ENCODE measurements around the gene CHPF2. TPM values are rescaled to one million over a fixed set of nuclear protein-coding genes. Genes with fewer than 3 reads are reported as not detected.
A peak's percentile ranks its signal among the peaks of the same experiment; 100 is the strongest.

Gene CHPF2
- total RNA-seq, 4 donors from 2014 or later, result 18.0 to 38.1 (median 25.7) TPM

DNA sequence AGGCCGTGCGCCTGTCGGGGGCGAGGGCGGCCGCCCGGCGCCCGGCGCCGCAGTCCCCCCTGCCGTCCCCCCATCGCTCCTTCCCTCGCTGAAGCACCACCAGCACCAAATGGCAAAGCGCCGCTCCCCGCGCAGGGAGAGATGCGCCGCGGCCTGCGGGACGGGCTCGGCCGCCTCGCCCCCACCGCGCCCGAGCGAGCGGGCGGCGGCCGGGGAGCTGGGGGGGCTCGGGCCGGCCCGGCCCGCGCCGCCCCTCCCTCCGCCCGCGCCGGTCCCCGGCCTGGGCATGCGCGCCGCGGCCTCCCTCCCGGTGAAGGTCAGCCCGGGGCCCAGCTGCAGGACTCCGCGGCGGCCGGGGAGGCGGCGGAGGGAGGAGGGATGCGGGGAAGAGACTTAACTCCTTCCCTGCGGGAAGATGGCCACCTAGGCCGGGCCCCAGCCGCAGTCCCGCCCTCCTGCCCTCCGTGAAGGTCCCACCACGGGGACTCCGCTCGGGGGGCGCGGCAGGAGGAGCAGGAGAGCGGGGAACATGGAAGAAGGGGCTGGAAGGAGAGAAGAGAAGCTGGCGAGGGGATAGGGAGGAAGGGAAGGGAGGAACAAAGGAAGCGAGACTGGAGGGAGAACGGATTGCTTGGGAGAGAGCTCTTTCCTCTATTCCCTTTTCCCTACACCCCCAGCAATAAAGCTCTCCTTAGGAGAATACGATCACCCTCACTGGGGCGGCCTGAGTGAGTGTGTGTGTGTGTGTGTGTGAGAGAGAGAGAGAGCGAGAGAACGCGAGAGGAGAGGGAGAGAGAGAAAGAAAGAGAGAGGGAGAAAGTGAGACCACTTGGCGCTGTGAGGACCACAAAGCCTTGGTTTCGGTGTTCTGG is 19.6 kb downstream of the CHPF2 start:
- ATAC-seq, result peak; percentile 70
- H3K27ac ChIP-seq, result peak overlapping the region; percentile 83 to 96 (median 94)
- no peaks in the 10 kb centered on the region for H3K9me3 ChIP-seq
- peak overlapping the region; percentile 54 to 69 for H3K4me3 ChIP-seq
- 9% methylated on average over 16 of the region's 79 CpGs; no CpG with 5 or more reads in 1 of the 2 donors for WGBS, 2 donors (ENCODE audit: low coverage in 1 of 2)
- H3K4me1 ChIP-seq, result peaks cover 0 to 60% (median 38%) of the 10 kb centered on the region in 3 donors
- H3K27me3 ChIP-seq, result no peaks in the 10 kb centered on the region
- no peaks in the 10 kb centered on the region for H3K36me3 ChIP-seq
- TF ChIP-seq POLR2AphosphoS5 (IDR thresholded peaks at IDR 0.05) (peak; percentile 16), EP300 (IDR thresholded peaks at IDR 0.05) (no peak), POLR2A (IDR thresholded peaks at IDR 0.05) (peak; percentile 13 to 21)
- TF ChIP-seq, protein P1, sequence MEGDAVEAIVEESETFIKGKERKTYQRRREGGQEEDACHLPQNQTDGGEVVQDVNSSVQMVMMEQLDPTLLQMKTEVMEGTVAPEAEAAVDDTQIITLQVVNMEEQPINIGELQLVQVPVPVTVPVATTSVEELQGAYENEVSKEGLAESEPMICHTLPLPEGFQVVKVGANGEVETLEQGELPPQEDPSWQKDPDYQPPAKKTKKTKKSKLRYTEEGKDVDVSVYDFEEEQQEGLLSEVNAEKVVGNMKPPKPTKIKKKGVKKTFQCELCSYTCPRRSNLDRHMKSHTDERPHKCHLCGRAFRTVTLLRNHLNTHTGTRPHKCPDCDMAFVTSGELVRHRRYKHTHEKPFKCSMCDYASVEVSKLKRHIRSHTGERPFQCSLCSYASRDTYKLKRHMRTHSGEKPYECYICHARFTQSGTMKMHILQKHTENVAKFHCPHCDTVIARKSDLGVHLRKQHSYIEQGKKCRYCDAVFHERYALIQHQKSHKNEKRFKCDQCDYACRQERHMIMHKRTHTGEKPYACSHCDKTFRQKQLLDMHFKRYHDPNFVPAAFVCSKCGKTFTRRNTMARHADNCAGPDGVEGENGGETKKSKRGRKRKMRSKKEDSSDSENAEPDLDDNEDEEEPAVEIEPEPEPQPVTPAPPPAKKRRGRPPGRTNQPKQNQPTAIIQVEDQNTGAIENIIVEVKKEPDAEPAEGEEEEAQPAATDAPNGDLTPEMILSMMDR (IDR thresholded peaks at IDR 0.05), result no peak

DNA sequence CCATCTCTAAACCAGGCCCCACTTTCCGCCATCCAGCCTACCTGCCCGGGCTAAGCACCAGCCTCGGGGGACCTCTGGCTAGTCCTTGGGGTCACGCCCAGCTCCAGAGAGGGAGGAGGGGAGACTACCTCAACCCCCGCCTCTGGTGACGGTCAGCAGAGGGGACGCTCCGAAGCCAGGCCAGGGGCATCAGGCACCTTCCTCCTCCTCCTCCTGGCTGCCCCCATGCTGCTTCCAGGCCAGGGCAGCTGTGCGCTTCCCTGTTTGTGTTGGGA is 20.2 kb downstream of the CHPF2 start:
- WGBS, 2 donors (ENCODE audit: low coverage in 1 of 2), result 0% methylated on average over 1 of the region's 9 CpGs; no CpG with 5 or more reads in 1 of the 2 donors

DNA sequence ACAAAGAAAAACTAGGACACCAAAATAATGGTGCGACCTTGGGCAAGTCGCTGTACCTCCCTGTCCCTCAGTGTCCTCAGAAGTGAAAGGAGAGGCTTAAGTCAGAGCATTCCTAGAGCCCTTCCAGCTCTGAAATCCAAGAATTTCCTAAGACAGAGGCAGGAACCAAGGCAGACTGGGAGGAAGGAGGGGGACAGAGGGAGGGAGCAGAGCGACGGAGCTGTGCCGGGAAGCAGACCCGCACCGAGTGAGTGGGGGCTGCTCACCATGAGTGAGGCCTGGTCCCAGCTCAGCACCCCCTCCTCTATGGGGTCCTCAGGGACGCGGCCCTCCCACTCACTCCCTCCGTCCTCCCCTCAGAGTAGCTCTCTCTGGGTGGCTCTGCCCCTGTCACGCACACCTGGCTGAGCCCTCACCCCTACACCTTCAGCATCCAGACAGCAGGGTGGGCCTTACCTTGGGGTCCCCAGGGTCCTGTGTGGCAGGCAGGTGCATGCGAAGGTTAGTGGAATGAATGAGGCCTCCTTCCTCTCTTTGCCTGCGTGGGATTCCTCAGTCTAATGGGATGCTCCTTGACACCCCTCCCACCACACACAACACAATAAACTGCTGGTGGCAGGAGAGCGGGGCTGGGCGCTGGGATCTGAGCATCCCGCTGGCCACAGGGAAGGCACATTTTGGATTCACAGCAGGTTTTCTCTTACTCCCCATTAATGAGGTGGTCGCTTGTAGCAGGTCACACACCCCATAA is 20.9 kb downstream of the CHPF2 start:
- ATAC-seq, result peak; percentile 17
- peaks cover 0 to 48% (median 28%) of the 10 kb centered on the region in 3 donors for H3K4me1 ChIP-seq
- H3K4me3 ChIP-seq, result peak overlapping the region in 1 of 2 donors; percentile 69

More for the DNA sequence above, 20.2 kb downstream of the CHPF2 start:
- Histone ChIP-seq H3K36me3 (no peaks in the 10 kb centered on the region), H3K9me3 (no peaks in the 10 kb centered on the region), H3K4me1 (peaks cover 0 to 54% (median 32%) of the 10 kb centered on the region in 3 donors), H3K27me3 (no peaks in the 10 kb centered on the region), H3K27ac (peak overlapping the region; percentile 83 to 96 (median 94)), H3K4me3 (peak overlapping the region; percentile 54 to 69)
- ATAC-seq, result no peak
- TF ChIP-seq POLR2AphosphoS5 (IDR thresholded peaks at IDR 0.05) (no peak), POLR2A (IDR thresholded peaks at IDR 0.05) (no peak), EP300 (IDR thresholded peaks at IDR 0.05) (no peak)
- TF ChIP-seq, protein P1 (IDR thresholded peaks at IDR 0.05), result no peak

DNA sequence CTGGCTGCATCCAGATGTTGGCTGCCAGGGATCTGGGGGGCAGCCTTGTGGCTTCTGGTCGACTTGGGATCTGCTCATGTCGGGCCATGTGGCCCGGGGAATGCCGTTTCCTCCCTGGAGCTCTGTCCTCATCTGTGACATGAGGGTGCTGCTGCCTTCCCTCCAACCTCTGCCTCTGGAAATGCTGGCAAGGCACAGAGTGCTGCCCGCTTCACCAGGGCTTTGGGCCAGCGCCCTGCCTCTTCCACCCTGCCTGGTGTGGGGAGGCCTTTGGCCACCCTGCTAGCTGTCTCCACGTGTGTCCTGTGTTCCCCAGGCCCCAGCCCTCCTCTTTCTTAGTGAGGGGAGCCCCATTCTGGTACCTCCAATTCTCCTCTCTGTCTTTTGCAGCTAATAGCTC is 22.0 kb downstream of the CHPF2 start:
- Histone ChIP-seq H3K36me3 (no peaks in the 10 kb centered on the region), H3K27ac (peak overlapping the region in 3 of 4 donors; percentile 92 to 96 (median 96)), H3K4me1 (peaks cover 0 to 39% (median 28%) of the 10 kb centered on the region in 3 donors), H3K4me3 (no peak overlapping the region), H3K27me3 (no peaks in the 10 kb centered on the region), H3K9me3 (no peaks in the 10 kb centered on the region)
- ATAC-seq, result no peak
- WGBS, 2 donors (ENCODE audit: low coverage in 1 of 2), result 30 to 50% methylated on average over 1 to 2 of the region's 7 CpGs
- TF ChIP-seq, protein P1 (IDR thresholded peaks at IDR 0.05), result no peak
- TF ChIP-seq POLR2AphosphoS5 (IDR thresholded peaks at IDR 0.05) (no peak), EP300 (IDR thresholded peaks at IDR 0.05) (no peak)

More for the DNA sequence above, 20.9 kb downstream of the CHPF2 start:
- WGBS, 2 donors (ENCODE audit: low coverage in 1 of 2), result 33 to 34% methylated on average over 4 to 6 of the region's 17 CpGs
- H3K27me3 ChIP-seq, result no peaks in the 10 kb centered on the region
- no peaks in the 10 kb centered on the region for H3K36me3 ChIP-seq
- H3K27ac ChIP-seq, result peak overlapping the region; percentile 83 to 96 (median 94)
- no peaks in the 10 kb centered on the region for H3K9me3 ChIP-seq
- TF ChIP-seq POLR2AphosphoS5 (IDR thresholded peaks at IDR 0.05) (no peak), POLR2A (IDR thresholded peaks at IDR 0.05) (no peak), EP300 (IDR thresholded peaks at IDR 0.05) (no peak)
- TF ChIP-seq, protein P1 (IDR thresholded peaks at IDR 0.05), result no peak
